Measurements from ENCODE around the gene TAF4B.

- TF ChIP-seq RAD21 (conservative IDR thresholded peaks at IDR 0.05) (no peak), CTCF (IDR thresholded peaks at IDR 0.05; ENCODE audit: poor library complexity, severe bottlenecking) (no peak)
These were observed 41.2 kb downstream of the TAF4B start for GRCh38 chr18:26267357-26267930.
